NCI-H2171 treated with DMSO at 0.1 percent for 48 hours (cell line): Measurements from ENCODE around the gene SLC12A2.

Source experiments
- DNase-seq: peaks from one replicate; lab custom pipeline; 2025; lab: John Stamatoyannopoulos, UW

The SLC12A2 gene

DNA sequence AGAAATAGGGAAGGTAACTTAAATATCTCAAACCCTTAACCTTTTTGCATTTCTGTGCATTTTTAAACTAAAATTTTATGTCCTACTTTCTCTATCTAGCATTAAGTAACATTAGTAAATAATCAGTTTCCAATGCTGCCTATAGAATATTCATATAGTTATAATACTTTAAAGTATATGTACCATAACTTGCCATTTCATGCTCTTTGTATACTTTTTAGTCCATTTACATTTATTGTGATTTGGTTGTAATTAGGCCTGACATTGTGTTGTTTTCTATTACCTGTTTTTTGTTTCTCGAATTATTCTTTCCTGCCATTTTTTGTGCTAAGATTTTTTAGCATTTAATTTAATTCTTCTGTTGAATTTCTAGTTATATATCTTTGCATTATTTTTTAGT, 13.7 kb downstream of the SLC12A2 start:
- DNase-seq, result no peak

DNA sequence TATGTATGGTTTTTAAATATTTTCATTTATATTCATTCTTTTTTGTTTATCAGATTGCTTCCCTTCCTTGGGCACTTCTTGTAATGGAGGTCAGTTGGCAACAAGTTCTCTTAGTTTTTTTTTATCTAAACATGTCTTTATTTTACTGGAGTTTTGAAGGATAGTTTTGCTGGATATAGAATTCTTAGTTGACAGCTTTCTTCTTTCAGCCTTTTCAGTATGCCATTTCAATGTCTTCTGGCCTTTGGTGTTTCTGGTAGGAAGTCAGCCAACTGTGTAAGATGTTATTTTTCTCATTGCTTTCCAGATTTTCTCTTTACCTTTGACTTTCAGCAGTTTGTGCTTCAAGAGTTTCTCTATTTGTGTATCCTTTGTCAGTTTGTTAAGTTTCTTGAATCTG, 14.2 kb downstream of the SLC12A2 start:
- DNase-seq, result no peak

DNA sequence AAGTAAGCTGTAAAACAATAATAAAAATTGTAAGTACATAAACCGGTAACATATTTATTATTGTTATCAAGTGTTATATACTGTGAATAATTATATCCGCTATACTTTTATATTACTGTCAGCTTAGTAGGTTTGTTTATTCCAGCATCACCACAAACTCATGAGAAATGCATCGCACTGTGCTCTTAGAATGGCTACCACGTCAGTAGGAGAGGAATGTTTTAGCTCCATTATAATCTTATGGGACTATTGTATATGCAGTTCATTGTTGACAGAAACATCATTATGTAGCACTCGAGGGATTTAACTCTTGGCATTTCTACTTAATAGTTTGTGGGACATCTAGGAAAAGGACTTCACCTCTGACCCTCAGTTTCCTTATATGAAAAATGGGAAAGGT, 16.4 kb downstream of the SLC12A2 start:
- no peak for DNase-seq

DNA sequence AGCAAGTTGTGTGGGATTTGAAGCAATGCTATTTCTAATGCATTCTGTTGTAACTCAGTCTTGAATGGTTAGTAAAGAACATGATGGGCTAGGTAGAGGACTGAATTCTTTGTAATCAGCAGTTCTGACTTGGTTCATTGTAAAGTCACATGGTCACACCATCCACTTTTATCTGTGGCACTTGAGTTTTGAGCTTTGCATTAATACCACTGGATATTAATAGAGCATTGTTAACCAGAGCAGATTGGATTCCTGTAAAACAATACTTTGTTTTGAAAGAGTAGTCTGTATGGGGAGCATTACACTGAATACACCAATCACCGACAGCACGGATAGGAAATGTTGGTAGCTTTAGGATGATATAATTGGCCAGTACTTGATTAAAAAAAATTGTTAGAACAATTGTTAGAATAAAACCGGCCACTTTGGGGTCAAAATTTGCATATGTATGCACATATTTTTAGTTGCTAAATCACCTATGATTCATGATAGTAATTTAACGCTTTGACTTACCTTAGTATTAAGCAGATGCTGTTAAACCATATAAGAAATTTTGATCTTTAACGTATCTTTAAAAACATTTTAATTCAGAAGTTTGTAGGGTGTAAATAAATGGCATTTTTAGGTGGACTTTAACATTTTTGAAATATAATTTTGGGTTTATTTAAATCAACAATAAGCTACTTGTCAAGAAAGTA, 17.4 kb downstream of the SLC12A2 start:
- peak; percentile 28 for DNase-seq

DNA sequence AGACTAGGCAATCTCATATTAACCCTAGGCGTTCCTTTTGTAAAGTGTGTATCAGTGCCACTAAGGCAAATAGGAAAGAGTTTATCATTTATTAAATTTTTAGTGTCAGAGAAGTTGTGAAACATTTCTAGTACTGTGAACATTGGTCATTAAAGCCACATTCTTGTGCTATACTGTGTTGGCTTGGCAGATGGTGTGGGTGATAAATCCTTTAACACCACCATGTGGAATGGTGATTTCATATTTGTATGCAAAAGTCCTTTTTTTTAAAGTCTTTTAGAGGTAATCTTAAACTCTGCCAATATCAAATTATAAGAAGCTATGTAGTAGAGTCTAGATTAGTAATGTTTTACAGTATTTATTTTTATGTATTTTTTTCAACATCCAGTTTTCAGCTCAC, 18.1 kb downstream of the SLC12A2 start:
- no peak for DNase-seq

DNA sequence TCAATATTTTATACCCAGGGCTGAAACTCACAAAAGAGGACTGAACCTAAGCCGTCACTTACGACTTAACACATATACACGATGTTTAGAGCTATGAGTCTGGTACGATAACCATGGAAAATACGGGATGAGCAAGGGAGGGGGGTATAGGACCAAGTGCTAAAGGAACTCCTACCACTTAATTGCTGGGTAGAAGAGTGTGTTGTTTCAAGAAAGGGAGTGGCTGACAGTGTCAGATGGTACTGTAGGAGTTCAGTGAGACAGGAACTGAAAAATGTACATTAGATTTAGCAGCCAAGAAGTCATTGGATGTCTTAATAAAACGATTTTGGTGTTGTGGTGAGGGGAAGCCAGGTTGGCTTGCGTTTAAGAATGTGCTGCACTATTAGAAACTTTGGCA, 21.6 kb downstream of the SLC12A2 start:
- no peak for DNase-seq

DNA sequence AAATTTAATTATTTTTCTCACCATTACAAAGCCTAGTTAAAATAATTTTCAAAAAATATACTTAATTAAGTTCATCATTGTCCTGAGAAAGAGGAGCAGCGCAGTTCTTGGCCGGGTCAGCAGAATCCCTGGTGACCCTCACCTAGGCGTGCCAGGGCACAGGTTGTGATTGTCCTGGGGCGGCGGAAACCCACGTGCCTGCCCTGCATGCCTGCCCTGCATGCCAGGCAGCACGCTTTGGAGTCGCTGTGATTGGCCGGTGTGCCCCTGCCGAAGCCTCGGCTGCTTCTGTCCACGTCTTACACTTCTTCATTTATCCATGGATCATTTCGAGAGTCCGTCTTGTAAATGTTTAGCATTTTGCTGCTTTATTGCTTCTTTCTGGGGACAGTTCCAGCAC, 25.6 kb downstream of the SLC12A2 start:
- no peak for DNase-seq

DNA sequence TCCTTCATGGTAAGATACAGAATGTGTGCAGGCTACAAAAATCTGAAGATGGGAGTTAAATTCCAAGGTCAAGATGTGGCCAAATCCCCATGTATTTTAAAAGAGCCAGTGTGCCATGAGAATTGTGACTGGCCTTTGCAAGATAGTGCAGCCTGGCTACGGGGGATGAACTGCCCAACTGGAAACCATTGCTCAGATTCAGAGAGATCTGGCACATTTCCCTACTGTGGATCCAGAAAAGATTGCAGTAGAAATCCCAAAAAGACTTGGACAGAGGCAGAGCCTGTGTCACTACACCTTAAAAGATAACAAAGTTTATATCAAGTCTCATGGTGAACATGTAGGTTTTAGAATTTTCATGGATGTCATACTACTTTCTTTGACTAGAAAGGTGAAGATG, 26.2 kb downstream of the SLC12A2 start:
- no peak for DNase-seq

DNA sequence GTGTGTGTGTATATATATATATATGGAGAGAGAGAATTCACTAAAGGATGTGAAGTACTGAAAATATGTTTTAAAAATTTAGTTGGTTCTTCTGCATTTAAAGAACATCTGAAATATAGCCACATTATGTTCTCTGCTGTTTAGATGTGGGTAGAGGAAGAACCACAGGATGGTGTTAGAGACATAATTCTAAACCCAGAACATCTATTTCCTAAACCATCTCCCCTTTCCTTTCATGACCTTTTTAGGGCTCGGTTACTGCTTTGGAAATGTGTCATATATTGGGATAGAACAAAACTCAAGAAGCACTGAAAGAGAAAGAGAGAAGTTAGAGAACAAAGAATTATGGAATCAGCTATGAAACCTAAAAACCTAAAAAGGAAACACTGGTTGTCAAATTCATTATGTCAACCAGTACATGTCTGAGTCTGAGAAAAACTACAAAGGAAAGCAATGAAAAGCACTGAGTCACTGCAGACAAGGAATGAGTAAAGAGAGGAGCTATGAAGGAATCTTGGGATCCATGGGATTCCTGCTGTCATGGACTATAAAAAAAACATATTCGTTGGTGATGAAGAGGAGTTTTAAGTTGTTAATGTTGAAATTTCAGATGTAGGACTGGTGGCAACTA, 28.4 kb downstream of the SLC12A2 start:
- DNase-seq, result no peak

DNA sequence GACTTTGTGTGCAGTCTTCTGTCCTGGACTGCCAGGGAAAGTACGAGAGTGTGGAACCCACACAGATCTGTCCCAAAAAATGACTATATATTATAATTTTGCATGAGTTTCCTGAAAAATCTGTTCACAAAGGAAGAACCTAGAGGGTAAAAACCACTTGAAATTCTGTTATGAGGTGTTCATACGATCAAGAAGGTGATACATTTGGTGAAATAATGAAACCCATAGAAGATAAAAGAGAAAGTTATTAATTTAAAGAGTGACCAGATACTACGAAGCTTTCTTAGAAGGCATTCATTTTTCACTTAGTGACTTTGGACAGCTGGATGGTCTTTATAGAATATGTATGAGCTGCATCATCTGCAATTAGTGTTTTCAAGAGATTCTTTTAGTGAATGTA, 32.9 kb downstream of the SLC12A2 start:
- no peak for DNase-seq

DNA sequence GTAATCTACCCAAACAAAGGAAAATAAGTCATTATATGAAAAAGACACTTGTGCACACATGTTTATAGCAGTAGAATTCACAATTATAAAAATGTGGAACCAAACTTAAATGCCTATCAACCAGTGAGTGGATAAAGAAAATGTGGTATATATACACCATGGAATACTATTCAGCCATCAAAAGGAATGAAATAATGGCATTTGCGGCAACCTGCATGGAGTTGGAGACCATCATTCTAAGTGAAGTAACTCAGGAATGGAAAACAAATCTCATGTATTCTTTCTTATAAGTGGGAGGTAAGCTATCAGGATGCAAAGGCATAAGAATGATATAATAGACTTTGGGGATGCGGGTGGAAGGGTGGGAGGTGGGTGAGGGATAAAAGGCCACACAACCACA, 34.6 kb downstream of the SLC12A2 start:
- no peak for DNase-seq

DNA sequence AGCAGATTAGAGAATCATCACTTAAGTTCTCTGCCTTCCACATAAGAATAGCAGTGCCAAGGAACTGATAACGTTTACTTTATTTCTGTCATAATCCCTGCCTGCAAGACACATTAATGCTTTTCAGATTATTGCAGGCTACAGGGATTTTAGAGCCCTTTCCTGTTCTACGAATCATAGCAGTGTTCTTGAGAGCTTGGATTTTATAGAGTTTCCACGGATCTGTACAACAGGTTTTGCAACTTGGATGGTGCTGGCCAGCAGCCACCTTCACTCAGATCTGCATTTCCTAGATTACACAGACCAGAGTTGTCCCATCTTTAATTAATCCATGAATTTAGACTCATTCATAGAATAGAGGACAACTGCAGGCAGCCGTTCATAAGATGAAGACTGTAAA, 38.1 kb downstream of the SLC12A2 start:
- DNase-seq, result no peak

DNA sequence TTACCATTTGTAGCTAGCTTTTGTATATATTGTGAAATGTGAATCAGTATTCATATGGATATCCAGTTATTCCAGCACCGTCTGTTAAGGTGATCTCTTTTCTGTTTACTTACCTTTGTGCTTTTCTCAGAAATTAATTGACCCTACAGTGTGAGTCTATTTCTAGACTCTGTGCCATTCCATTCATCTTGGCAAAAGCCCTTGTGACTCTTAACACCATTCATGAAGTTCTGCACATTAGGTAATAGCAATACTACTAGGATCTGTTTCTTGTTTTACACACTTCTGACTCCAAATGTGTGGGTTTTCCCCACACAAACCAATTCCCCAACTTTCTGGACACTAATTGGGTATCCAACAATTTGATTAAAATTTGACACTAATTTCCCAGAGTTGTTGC, 40.4 kb downstream of the SLC12A2 start:
- DNase-seq, result no peak

DNA sequence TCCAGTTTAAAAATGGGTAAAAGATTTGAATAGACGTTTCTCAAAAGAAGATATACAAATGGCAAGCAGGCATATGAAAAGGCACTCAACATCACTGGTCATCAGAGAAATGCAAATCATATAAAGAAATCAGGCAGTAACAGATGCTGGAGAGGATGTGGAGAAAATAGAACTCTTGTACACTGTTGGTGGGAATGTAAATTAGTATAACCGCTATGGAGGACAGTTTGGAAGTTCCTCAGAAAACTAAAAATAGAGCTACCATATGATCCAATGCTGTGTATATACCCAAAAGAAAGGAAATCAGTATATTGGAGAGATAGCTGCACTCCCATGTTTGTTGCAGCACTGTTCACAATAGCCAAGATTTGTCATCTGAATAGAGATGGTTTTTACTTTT, 42.7 kb downstream of the SLC12A2 start:
- DNase-seq, result no peak

DNA sequence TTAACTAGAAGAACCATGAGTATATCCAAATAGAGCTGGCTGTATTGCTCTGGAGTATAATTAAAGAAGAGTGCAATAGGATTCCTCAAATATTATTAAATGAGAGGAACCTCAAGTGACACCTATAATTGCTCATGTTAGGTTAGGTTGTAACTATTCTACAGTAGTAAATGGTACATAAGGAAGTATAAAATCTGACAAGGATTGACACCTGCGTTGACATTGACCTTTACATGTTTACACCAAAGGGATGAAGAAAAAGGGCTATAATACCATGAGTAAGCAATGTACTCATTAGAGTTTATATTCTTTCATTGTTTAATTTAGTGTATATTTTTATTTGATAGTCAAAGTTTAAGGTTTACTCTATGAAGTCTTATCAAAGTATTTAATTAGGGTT, 48.9 kb downstream of the SLC12A2 start:
- no peak for DNase-seq

DNA sequence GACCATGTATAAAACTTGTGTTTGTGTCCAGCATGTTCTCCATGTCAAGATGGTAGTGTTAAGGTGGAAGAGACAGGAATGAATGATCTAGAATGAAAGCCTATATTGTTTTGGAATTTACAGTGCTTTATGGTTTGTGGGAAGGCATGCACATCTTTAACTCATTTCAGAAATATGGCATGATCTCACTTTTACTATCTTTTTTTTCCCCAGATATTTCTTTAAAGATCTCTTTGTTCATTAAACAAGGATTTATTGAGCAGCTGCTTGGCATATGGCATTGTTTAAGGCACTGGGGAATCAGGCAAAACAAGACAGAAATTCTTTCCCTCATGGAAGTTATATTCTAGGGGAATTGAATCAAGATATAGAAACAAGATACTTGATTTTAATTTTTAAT, 51.7 kb downstream of the SLC12A2 start:
- DNase-seq, result no peak

DNA sequence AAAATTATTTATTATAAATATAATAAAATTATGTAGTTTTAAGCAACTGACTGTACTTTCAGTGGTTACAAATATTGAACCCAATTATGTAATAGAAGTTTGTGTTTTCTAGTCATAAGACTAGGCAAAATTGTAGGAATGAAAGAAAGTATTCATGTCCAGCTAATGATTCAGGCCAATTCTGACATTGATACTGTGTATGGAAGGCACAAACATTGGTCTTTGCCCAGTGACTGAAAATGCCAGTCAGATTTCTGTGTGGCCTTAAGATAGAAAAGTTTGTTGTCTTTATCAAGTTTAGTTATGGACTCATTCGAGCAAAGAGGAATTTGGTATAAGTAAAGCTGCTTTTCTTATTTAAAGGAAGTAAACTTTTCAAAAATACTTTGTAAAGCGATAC, 60.3 kb downstream of the SLC12A2 start:
- no peak for DNase-seq

DNA sequence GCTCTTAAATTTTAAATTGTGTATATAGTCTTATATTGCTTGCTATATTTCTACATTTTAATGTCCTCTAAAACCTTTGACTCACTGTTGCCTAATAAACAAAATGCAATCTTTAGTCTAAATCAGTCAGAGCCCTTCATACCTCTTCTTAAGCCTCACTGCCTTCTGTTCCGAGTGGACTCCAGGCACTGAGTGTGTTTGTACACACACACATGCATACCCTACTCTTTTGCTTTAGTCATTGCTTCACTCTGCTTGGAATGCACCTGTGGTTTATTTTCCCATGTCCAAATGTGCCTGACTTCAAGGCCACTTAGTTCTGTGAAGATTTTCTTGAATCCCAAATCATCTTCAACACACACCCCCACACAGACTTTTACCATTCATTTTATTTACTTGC, 60.9 kb downstream of the SLC12A2 start:
- DNase-seq, result no peak

DNA sequence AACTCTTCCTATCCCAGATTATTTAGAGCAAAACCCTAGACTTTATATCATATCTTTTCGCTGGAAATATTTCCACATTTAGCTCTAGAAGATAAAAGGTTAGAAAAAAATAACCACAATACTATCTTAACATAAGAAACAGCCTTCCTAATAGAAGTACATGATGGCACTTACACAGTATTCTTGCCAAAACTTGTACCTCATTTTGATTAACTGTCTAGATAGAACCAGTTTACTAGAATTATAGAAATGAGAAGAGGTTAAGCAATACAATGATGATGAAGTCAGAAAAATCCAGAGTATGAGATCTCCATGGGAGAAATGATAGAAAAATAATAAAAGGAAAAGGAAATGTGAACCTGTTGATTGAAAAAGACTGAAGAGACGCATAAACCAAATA, 63.1 kb downstream of the SLC12A2 start:
- no peak for DNase-seq

DNA sequence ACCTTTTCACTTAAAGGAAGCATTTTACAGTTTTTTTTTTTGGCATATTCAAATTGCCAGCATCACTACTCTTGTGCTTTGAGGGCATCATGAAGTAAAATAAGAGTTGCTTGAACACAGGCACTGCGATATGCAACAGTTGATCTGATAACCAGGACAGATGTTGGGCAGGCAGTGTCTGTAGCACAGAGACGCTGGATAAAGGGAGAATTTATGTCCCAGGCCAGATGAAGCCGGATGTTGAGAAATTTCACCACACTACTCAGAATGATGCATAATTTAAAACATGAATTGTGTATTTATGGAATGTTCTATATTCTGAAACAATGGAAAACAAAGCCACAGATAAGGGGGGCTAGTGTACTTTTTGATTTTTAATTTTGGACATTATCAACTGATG, 71.4 kb downstream of the SLC12A2 start:
- DNase-seq, result no peak

DNA sequence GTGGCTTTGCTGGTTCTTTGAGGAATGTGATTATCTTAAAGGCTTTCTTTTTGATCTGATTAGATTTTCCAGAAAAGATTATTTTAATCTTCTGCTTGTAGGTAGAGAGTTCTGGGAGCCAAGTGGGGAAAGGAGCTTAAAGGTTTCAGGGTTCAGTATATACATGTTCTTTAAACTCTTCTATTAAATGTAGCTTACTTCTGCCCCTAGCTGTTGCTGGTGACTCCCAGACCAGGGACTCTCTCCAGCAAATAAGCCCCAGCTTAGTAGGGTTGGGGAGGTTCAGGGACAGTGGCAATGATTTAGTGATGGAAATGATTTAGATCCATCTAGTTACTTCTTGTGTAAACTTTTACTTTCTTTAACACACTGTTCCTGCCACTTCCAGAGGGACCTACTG, 72.2 kb downstream of the SLC12A2 start:
- DNase-seq, result no peak

DNA sequence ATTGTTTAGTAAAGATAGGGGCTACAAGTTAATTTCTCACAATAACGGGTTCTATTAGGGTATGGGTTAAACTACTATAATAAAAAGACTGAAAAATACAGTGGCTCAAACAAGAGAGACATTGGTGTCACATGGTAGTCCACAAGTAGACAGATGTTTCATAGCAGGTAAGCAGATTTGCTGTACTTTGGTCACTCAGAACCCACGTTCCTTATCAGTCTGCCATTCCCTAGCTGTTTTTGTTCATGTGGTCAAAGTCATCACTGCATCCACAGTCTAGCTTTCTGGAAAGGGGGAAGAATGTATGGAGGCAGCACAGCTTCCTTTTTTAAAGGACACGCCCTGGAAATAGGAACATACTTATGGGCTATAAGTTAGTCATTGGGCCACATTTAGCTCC, 73.0 kb downstream of the SLC12A2 start:
- no peak for DNase-seq

DNA sequence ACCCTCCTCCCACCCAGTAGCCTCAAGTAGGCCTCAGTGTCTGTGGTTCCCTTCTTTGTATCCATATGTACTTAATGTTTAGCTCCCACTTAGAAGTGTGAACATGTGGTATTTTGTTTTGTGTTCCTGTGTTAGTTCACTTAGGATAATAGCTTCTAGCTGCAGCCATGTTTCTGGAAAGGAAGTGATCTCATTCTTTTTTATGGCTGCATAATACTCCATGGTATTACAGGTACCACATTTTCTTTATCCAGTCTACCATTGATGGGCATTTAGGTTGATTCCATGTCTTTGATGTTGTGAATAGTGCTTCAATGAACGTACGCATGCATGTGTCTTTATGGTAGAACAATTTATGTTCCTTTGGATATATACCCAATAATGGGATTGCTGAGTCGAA, 74.8 kb downstream of the SLC12A2 start:
- DNase-seq, result no peak

DNA sequence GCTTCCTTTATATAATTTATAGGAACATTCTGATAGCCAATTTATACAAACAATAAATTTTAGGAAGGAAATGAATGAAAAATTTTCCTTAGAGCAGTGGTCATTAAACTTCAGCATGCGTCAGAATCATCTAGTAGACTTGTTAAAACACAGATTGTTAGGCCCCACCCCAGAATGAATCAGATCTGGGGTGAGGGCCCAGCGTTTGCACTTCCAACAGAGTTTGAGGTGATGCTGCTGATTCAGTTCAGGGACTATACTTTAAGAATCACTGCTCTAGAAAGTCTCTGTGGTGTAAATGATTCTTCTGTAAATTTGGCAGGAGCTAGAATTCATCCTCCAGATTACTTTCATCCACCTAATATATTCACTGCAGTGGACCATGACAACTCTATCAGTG, 80.4 kb downstream of the SLC12A2 start:
- DNase-seq, result no peak
